NCI-H1417 treated with DMSO at 0.1 percent for 48 hours (cell line): Measurements from ENCODE around the gene PRR7.
A peak's percentile ranks its signal among the peaks of the same experiment; 100 is the strongest.
"Not testable (repeated sequence)": the region's sequence is repeated elsewhere in the genome, so short reads cannot be mapped to it uniquely, and the experiment has no call there.

Experiments used
- DNase-seq: peaks from one replicate; lab custom pipeline; 2025; lab: John Stamatoyannopoulos, UW

PRR7 gene

GRCh38 chr5:177484902-177485549, 38.4 kb downstream of the PRR7 start:
- no peak for DNase-seq

GRCh38 chr5:177485753-177486152, 39.1 kb downstream of the PRR7 start:
- not testable (repeated sequence) for DNase-seq

DNA sequence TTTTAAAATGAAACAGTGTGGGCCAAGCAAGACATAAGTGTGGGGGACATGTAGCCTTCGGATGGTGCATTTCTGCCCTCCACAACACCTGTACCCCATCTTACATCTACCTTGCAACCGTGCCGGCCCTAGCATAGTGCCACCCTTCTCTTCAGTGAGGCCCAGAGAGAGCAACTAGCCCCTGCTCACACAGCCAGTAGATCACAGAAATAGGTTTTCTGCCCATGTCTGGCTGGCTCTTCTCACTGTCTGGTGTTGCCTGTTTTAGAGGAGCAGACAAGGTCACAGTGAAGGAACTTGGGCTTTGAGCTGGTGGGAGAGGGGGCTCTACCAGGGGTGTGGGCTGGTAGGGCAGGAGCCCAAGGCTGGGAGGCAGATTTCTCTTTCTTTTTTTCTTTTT, 39.6 kb downstream of the PRR7 start:
- no peak for DNase-seq

DNA sequence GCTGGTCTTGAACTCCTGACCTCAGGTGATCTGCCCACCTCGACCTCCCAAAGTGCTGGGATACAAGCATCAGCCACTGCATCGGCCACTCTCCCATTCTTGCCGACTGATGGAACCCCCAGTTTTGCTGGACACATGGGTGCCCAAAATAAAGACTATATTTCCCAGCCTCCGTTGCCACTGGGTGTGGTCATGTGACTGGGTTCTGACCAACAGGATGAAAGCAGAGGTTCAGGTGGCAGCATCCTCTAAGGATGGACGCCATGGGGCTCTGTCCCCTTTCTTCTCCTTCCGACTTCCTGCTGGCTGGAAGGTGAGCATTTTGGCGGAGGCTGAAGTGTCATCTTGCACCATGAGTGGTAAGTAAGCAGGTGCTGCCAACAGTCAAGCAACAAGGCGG, 40.5 kb downstream of the PRR7 start:
- DNase-seq = no peak

DNA sequence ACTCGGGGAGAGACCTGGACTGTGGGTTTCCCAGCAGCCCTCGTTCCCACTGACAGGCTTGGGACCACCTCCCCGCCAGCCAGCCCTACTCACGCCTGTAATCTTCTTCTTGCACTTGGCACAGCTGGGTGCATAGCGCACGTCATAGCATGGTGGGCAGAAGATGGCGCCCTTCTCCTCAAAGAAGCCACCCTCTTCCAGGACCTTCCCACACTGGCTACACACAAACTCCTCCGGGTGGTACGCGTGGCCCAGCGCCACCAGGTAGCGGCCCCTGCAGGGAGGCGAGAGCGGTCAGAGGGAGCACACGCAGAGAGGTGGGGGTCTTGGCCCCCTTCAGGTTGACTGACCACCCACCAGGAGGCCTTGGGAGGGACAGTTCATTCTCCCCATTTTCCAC, 41.4 kb downstream of the PRR7 start:
- no peak for DNase-seq

GRCh38 chr5:177489119-177489716, 42.6 kb downstream of the PRR7 start:
- no peak for DNase-seq

- DNase-seq = no peak
Measured at GRCh38 chr5:177490311-177490991, 43.8 kb downstream of the PRR7 start.

GRCh38 chr5:177490992-177491391, 44.4 kb downstream of the PRR7 start:
- no peak for DNase-seq

DNA sequence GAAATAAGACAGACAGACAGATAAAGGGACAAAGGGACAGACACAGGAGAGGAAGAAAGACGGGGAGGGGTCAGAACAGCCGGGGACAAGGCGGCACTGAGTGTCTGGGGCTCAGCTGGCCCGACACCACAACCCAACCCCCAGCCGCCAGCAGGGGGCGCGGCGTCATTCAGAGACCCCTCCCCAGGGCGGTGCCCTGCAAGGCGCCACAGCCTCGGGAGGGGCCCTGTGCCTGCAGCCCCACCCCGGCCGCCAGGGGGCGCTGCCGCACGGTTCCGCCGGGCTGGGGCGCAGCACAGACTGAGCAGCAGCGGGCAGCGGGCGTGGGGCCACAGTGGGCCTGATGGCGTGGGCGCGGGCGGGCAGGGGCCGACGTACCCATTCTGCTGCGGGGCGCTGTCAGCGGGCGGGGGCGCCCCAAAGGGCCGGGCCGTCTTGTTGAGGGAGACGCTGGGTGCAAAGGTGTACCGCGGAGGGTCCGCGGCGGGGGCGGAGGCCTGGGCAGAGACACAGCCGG, 44.9 kb downstream of the PRR7 start:
- DNase-seq = no peak

- DNase-seq = no peak
Measured at GRCh38 chr5:177491983-177492746, 45.6 kb downstream of the PRR7 start.

- no peak for DNase-seq
Measured at GRCh38 chr5:177492841-177493240, 46.2 kb downstream of the PRR7 start.

GRCh38 chr5:177493795-177494345, 47.3 kb downstream of the PRR7 start:
- DNase-seq = no peak

DNA sequence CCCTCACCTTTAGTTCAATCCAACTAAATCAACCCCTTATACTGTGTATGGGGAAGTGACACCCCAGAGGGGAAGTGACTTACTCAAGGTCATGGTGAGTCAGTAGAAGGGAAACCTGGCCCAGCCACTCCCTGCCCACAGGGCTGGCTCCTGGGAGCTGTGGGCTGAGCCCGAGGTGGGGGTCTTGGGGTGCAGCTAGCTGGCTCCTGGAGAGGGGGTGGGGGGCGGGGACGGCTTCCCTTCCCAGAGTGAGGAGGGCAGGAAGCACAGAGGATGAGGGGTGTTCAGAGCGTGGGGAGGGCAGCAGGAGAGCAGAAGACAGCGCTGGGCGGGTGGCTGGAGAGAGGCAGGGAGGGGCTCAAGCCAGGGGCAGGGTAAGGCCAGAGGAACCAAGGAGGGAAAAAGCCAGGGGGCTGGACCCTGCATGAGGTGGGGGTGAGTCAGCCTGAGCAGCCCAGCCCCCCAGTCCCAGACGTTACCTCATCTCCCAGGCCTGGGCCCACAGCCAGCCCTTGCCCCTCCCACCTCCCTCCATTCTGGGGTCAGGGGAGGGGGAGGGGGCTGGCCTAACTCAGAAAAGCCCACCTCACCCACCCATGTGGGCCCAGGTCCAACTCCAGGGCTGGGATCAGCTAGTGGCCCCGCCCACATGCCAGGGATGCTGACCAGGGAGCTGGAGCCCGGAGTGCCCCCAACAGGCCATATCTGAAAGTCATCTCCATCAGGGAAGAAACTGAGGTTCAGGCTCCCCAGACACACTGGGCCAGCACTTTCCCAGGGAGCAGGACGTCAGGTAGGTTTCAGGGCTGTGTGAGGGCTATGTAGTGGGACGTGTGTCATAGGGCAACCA, 48.0 kb downstream of the PRR7 start:
- DNase-seq = no peak

- no peak for DNase-seq
Measured at GRCh38 chr5:177495243-177496060, 48.8 kb downstream of the PRR7 start.

GRCh38 chr5:177496070-177496726, 49.6 kb downstream of the PRR7 start:
- DNase-seq = no peak

GRCh38 chr5:177496727-177497291, 50.2 kb downstream of the PRR7 start:
- no peak for DNase-seq

GRCh38 chr5:177497292-177498012, 50.8 kb downstream of the PRR7 start, which contains the start of gene PDLIM7:
Gene PDLIM7 (minus strand): TSS chr5:177497604. CDS start chr5:177496512, 1,092 bp downstream.
- DNase-seq = peak; percentile 55

DNA sequence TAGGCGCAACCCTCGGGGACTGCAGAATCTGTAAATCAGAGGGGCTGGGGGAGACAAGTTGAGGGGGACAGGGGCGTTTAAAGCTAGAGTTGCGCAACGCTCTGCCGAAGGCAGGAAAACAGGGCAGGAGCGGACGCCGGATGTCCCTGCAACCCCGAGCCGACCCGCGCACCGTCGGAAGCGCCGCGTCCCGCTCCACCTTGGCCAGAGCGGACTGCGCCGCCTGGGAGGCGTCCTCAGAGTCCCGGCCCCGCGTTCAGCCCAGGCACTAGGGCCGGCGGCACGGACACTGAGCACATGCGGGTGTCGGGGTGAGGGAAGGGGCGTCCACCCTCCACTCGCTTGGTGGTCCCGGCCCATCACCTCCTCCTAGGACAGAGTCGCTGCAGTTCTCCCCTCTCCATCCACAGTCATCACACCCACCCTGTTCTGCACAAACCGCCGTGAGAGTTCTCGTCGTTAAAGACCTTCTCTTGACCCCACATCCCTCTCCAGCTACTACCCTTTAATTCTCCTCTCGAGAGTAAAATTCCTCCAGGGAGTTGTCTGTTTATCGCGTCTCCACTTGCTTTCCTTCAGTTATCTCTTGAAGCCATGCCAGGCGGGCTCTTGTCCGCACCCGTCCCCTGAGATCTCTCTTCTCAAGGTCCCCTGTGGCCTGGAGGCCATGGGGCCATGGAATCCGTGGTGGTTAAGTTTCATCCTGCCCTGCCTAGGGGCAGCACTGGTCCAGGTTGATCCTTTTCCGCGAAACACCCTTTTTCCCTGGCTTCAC, 51.6 kb downstream of the PRR7 start:
- no peak for DNase-seq
